ENCODE results near the gene CMC2.

CMC2 gene

GRCh38 chr16:80931801-80932707 lies 74.6 kb downstream of the CMC2 start:
- peak; percentile 3 for DNase-seq (ENCODE audit: low read depth)

GRCh38 chr16:80924372-80924978 lies 82.2 kb downstream of the CMC2 start:
- DNase-seq (ENCODE audit: low read depth), result no peak

GRCh38 chr16:80923356-80923755 lies 83.3 kb downstream of the CMC2 start:
- no peak for DNase-seq (ENCODE audit: low read depth)

Measured in activated T-helper 9 cell treated with anti-CD3 and anti-CD28 coated beads, Interleukin-2, amount 50 U/mL, for 16 hours (primary cell).